Testis (tissue), 3 donors: ENCODE results near the gene SLC5A10. TPM values are rescaled to one million over a fixed set of nuclear protein-coding genes. Genes with fewer than 3 reads are reported as not detected.
"Not testable (repeated sequence)": the region's sequence is repeated elsewhere in the genome, so short reads cannot be mapped to it uniquely, and the experiment has no call there.

Experiments
- DNase-seq: peaks from one replicate; pipeline ENCODE4 v3.0.0-alpha.2; 2019
- H3K27ac ChIP-seq, 2 donors: fragments of 200-600 bp; sonication (generic); one replicate each; pipeline ENCODE4 v1.5.1; 2019
- H3K27me3 ChIP-seq: fragments of 200-600 bp; sonication (generic); one replicate; pipeline ENCODE4 v1.5.1; 2019
- H3K36me3 ChIP-seq: fragments of 200-600 bp; sonication (generic); one replicate; pipeline ENCODE4 v1.5.1; 2017; ENCODE audit warnings: low read depth; ENCODE audit errors: missing control alignments
- H3K4me1 ChIP-seq: fragments of 200-600 bp; sonication (generic); one replicate; pipeline ENCODE4 v1.5.1; 2019
- H3K4me3 ChIP-seq, 2 donors: fragments of 200-600 bp; sonication (generic); one replicate each; pipeline ENCODE4 v1.5.1; 2017 to 2019
- H3K9me3 ChIP-seq: fragments of 200-600 bp; sonication (generic); one replicate; pipeline ENCODE4 v1.5.1; 2017
- CTCF ChIP-seq, 3 experiments: fragments of 450-650 bp in 2 of 3; fragments of 200-600 bp in 1 of 3; sonication (generic) in 1 of 3; IDR thresholded peaks; one replicate each; pipeline ENCODE4 v1.5.1; 2016 to 2019; ENCODE audit warnings: antibody characterized with exemption in 3 of 3, mild to moderate bottlenecking in 2 of 3, moderate library complexity in 1 of 3
- POLR2A ChIP-seq: fragments of 450-650 bp; IDR thresholded peaks from one replicate; pipeline ENCODE4 v1.6.1; 2017; ENCODE audit warnings: antibody characterized with exemption, mild to moderate bottlenecking, moderate library complexity
- WGBS, 2 donors: methylation state at CpG; one replicate each; pipeline ENCODE4 v1.1.5; 2018; 5-methylcytosine and 5-hydroxymethylcytosine counted together
- intact Hi-C: fragments of 100-400 bp; cut with DNase I; formaldehyde crosslinking; loops from one replicate; pipeline ENCODE4 v1.15.1; 2023; ENCODE audit warnings: low total_unique reads
- polyA plus RNA-seq: library from polyadenylated mRNA; stranded (reverse); fragments of 350-450 nt; fragmentation: Illumina TruSeq; extraction: RNeasy Lipid Tissue Mini Kit (QIAGEN cat#74804); gene quantifications from one replicate; pipeline ENCODE4 v1.2.3, GENCODE V29; 2014; ENCODE audit warnings: low read depth, low replicate concordance; ENCODE audit not compliant: insufficient read depth
- total RNA-seq, 2 donors: library from RNA; depleted of rRNA; stranded (reverse); fragments of >200 nt; gene quantifications; one replicate each; pipeline ENCODE4 v1.2.3, GENCODE V29; 2016

The SLC5A10 gene
- total and polyA plus RNA-seq, 3 donors from 2014 or later: 0.98 to 1.1 (median 1.1) TPM

GRCh38 chr17:18920911-18921441 lies 31.0 kb upstream of the SLC5A10 start:
- WGBS, 2 donors: 32 to 39% methylated on average over 6 of the region's 6 CpGs
- H3K27me3 ChIP-seq: no peaks in the 10 kb centered on the region
- no peak for TF ChIP-seq CTCF (IDR thresholded peaks at IDR 0.05)
- no peak for TF ChIP-seq POLR2A
- no peak for DNase-seq
- H3K36me3 ChIP-seq: no peaks in the 10 kb centered on the region
- H3K4me1 ChIP-seq: peaks cover 3% of the 10 kb centered on the region
- intact Hi-C loops: no loop called here
- H3K9me3 ChIP-seq: no peaks in the 10 kb centered on the region
- no peak overlapping the region for H3K4me3 ChIP-seq
- H3K27ac ChIP-seq: no peak overlapping the region

- no peaks in the 10 kb centered on the region for H3K9me3 ChIP-seq
- WGBS, 2 donors: 55 to 72% methylated on average over 2 of the region's 2 CpGs
- H3K27ac ChIP-seq: no peak overlapping the region
Measured at GRCh38 chr17:18921485-18921884, 30.5 kb upstream of the SLC5A10 start.

GRCh38 chr17:18921912-18922451 lies 30.0 kb upstream of the SLC5A10 start:
- no peak for DNase-seq
- Histone ChIP-seq H3K9me3 (no peaks in the 10 kb centered on the region), H3K4me1 (peaks cover 3% of the 10 kb centered on the region), H3K27ac (no peak overlapping the region), H3K36me3 (no peaks in the 10 kb centered on the region), H3K27me3 (no peaks in the 10 kb centered on the region), H3K4me3 (no peak overlapping the region)
- intact Hi-C loops: no loop called here
- WGBS, 2 donors: 76 to 83% methylated on average over 4 of the region's 4 CpGs
- TF ChIP-seq CTCF (IDR thresholded peaks at IDR 0.05) (no peak), POLR2A (no peak)

More at GRCh38 chr17:18921485-18921884, 30.5 kb upstream of the SLC5A10 start:
- TF ChIP-seq CTCF (IDR thresholded peaks at IDR 0.05) (no peak), POLR2A (no peak)
- DNase-seq: no peak
- intact Hi-C loops: no loop called here
- Histone ChIP-seq H3K27me3 (no peaks in the 10 kb centered on the region), H3K4me3 (no peak overlapping the region), H3K36me3 (no peaks in the 10 kb centered on the region), H3K4me1 (peaks cover 3% of the 10 kb centered on the region)

- 97 to 99% methylated on average over 7 of the region's 7 CpGs for WGBS, 2 donors
- DNase-seq: not testable (repeated sequence)
Measured at GRCh38 chr17:18922596-18922995, 29.4 kb upstream of the SLC5A10 start.

GRCh38 chr17:18925187-18925586 lies 26.8 kb upstream of the SLC5A10 start:
- no peak for DNase-seq
- Histone ChIP-seq H3K27me3 (no peaks in the 10 kb centered on the region), H3K27ac (no peak overlapping the region), H3K9me3 (no peaks in the 10 kb centered on the region), H3K4me3 (no peak overlapping the region), H3K36me3 (no peaks in the 10 kb centered on the region), H3K4me1 (peaks cover 3% of the 10 kb centered on the region)
- WGBS, 2 donors: 100% methylated on average over 1 of the region's 1 CpG
- no peak for TF ChIP-seq POLR2A
- TF ChIP-seq CTCF (IDR thresholded peaks at IDR 0.05): no peak
- intact Hi-C loops: no loop called here

More at GRCh38 chr17:18922596-18922995, 29.4 kb upstream of the SLC5A10 start:
- H3K27me3 ChIP-seq, H3K27ac ChIP-seq, H3K9me3 ChIP-seq, H3K4me3 ChIP-seq, intact Hi-C loops, H3K4me1 ChIP-seq, H3K36me3 ChIP-seq: not testable (repeated sequence)
